Cerebellar cortex (tissue), 1 donor: ENCODE measurements around the gene CDC34.

ENCODE experiments used
- DNase-seq: peaks from one replicate; pipeline ENCODE4 v3.0.0-alpha.2; 2015; ENCODE audit warnings: low spot score

The CDC34 gene

GRCh38 chr19:531753-532560, at the start of gene CDC34:
CDC34 (plus strand) TSS chr19:531760; CDS start chr19:531932, 172 bp downstream.
- DNase-seq, result no peak

- no peak for DNase-seq
Measured at GRCh38 chr19:482186-483041, 49.1 kb upstream of the CDC34 start.

GRCh38 chr19:483332-484072, 48.1 kb upstream of the CDC34 start:
- no peak for DNase-seq

GRCh38 chr19:484494-484893, 47.1 kb upstream of the CDC34 start:
- DNase-seq, result no peak

- DNase-seq, result no peak
Measured at GRCh38 chr19:485077-485476, 46.5 kb upstream of the CDC34 start.

- no peak for DNase-seq
Measured at GRCh38 chr19:485583-486236, 45.9 kb upstream of the CDC34 start.

- peak; percentile 87 for DNase-seq
Measured at GRCh38 chr19:488505-489417, 42.8 kb upstream of the CDC34 start.

GRCh38 chr19:489418-490196, 42.0 kb upstream of the CDC34 start:
- DNase-seq, result no peak

GRCh38 chr19:491146-491741, 40.3 kb upstream of the CDC34 start:
- no peak for DNase-seq

GRCh38 chr19:492091-492531, 39.4 kb upstream of the CDC34 start:
- no peak for DNase-seq

GRCh38 chr19:493391-494170, 38.0 kb upstream of the CDC34 start:
- DNase-seq, result no peak

GRCh38 chr19:494171-495080, 37.1 kb upstream of the CDC34 start:
- no peak for DNase-seq

- DNase-seq, result no peak
Measured at GRCh38 chr19:495081-495401, 36.5 kb upstream of the CDC34 start.

- peak; percentile 77 for DNase-seq
Measured at GRCh38 chr19:495402-496111, 36.0 kb upstream of the CDC34 start.

- no peak for DNase-seq
Measured at GRCh38 chr19:496112-496665, 35.4 kb upstream of the CDC34 start, which contains the start of gene MADCAM1. MADCAM1 (plus strand) TSS chr19:496486; CDS start chr19:496500, 14 bp downstream.

- no peak for DNase-seq
Measured at GRCh38 chr19:496986-497385, 34.6 kb upstream of the CDC34 start.

- DNase-seq, result no peak
Measured at GRCh38 chr19:497491-497868, 34.1 kb upstream of the CDC34 start.
